ENCODE measurements around the gene ZNF419.
"Not testable (repeated sequence)": the region's sequence is repeated elsewhere in the genome, so short reads cannot be mapped to it uniquely, and the experiment has no call there.

ZNF419 gene

GRCh38 chr19:57487477-57488298, at the start of gene ZNF419:
ZNF419 (plus strand) TSS chr19:57487750; CDS start chr19:57487951, 201 bp downstream.
- peak; percentile 93 for DNase-seq

GRCh38 chr19:57437931-57438330, 49.6 kb upstream of the ZNF419 start:
- DNase-seq = no peak

DNA sequence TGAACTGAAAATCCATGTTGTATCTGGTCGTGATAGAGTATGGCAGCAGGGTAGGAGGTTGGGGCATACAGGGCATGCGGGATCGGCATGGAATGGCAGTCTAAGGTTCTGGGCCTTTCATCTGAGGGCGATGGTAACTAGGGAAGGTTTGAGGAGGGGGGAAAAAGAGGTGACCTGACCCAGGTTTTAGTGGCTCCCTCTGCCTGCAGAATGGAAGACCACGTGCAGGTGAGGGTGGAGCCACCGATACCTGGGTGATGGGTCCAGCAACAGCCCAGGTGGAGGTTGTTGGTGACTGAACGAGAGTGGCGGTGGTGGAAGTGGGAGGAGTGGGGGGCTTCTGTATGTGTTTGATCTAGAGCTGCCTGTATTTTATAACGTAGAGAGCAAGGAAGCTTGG, 48.6 kb upstream of the ZNF419 start:
- DNase-seq = no peak

DNA sequence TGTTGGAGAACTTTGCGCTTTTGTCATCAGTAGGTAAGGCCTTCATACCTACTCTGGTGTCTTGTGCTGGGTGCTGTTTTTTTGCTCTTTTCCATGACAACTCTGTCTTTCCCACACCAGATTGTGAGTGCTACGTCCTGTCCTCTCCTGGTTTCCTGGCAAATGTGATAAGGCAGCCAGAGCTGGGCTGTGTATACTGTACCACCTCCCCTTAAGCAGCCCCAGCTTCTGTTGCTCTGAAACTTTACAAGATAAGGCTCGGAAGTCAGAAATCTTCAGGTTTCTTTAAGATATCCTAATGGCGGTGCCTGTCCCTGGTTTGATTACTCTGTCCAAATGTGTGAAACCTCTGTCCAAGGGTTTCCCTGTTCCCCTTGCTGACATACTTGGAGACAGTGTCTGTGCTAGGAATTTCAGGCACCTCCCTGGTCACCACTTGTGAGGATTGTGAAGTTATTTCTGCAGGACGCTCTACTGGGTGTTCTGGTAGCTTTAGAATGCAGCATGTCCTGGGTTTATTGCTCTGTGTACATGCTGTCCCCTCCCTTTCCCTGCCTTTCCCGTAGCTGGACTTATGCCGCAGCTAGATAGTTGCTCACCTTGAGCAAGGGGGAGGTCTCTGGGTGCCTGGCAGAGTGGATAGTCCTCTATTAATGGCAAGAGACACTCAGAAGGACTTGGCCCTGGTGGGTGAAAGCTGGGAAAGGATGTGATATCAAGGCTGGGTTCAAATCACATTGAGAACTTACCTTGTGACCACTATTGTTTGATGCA, 45.4 kb upstream of the ZNF419 start:
- DNase-seq = no peak

DNA sequence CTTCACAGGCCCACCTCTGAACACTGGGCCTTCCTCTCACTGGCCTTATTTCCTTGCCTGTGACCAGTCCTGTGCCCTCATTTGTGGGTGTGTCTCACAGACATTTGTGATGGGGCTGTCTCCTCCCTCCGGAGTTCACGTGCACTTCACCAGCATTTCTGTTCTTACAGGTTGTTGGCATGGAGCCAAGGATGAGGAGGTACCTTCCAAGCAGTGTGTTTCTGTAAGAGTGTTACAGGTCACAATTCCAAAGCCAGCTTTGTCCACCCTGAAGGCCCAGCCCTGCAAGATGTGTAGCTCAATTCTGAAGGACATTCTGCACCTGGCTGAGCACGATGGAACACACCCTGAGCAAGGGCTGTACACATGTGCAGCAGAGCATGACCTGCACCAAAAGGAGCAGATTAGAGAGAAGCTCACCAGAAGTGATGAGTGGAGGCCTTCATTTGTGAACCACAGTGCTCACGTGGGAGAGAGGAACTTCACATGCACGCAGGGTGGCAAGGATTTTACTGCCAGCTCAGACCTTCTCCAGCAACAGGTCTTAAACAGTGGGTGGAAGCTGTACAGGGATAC, 44.3 kb upstream of the ZNF419 start:
- DNase-seq = no peak

GRCh38 chr19:57452307-57452706, 35.2 kb upstream of the ZNF419 start:
- no peak for DNase-seq

- no peak for DNase-seq
Measured at GRCh38 chr19:57465680-57466381, 21.7 kb upstream of the ZNF419 start.

GRCh38 chr19:57466489-57466888, 21.1 kb upstream of the ZNF419 start:
- DNase-seq = no peak

DNA sequence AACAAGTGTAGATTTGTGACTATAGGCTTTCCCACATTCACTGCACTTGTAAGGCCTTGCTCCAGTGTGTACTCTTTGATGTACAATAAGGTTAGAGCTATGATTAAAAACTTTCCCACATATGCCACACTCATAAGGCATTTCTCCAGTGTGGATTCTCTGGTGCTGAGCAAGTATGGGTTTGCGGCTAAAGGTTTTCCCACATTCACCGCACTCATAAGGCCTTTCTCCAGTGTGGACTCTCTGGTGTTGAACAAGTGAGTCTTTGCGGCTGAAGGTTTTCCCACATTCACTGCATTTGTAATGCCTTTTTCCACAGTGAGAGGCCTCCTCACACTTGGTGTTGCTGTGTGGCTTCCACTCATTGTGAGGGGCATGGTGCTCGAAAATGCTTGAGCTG, 13.9 kb upstream of the ZNF419 start:
- no peak for DNase-seq

DNA sequence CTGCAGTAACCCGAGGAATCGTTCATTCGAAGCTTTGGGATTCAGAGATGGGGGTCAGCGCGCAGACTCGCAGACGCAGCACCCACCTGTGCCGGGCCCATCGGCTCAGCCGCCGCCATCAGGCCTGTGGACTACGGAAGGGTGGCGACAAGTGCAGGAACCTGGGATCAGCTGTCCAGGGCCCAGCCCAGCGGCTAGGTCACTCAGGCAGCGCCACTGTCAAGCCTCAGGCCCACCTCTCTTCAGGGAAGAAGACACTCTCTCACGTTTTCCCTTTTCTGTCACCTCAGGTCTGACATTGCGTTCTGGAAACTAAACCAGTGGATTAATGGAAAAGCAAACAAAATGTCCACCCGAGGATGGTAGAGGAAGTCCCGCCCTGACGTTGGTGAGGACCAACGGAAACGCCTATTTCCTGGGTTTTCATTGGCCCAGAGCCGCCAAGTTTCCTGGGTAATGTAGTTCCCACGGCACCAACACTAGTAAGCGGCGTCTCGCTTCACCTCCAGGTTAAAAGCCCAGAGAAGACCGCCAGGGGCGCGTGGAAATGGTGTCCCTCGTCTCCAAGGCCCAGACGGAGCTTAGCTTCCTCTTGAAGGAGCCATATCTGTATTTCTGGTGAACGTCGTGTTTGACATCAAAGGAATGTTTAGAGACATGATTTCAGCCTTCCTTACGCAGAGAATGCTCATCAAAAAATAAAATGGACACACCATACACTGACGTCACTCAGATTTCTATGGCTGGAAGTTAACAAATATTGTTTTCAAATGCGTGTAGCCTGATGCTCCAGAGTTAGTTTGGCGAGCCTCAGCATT, 10.2 kb upstream of the ZNF419 start, which contains the start of gene ZNF772:
Gene ZNF772 (minus strand): TSS at position 376 of the 818 bp plus-strand sequence. CDS start 257 bp downstream, at position 119.
- peak; percentile 85 to 87 for DNase-seq

DNA sequence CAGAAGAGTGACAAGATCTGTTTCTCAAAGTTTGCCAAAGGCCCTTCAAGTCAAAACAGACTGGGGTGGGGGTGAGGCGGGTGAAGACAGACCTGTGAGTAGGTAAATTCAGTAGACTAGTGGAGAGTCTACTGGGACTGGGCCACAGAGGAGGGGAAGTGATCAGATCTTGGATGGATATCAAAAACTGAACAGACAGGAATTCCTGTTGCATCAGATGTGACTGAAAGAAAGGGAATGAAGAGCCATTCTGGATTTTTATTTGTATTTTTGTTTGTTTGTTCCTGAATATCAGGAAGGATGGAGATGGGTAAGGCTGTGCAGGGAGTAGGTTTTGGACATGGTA, 722 bp downstream of the ZNF419 start:
- DNase-seq = not testable (repeated sequence)

- DNase-seq = not testable (repeated sequence)
Measured at GRCh38 chr19:57499332-57499679, 11.8 kb downstream of the ZNF419 start.

GRCh38 chr19:57499680-57500395, 12.3 kb downstream of the ZNF419 start, which contains the start of gene ZNF773:
ZNF773 (plus strand) TSS chr19:57499938; CDS start chr19:57500081, 143 bp downstream.
- peak; percentile 94 to 95 for DNase-seq

DNA sequence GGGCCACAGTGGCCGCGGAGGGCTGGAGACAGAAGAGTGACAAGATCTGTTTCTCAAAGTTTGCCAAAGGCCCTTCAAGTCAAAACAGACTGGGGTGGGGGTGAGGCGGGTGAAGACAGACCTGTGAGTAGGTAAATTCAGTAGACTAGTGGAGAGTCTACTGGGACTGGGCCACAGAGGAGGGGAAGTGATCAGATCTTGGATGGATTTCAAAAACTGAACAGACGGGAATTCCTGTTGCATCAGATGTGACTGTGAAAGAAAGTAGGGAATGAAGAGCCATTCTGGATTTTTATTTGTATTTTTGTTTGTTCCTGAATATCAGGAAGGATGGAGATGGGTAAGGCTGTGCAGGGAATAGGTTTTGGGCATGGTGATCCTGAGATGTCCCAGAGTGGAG, 12.8 kb downstream of the ZNF419 start:
- not testable (repeated sequence) for DNase-seq

GRCh38 chr19:57506163-57506562, 18.6 kb downstream of the ZNF419 start:
- no peak for DNase-seq

DNA sequence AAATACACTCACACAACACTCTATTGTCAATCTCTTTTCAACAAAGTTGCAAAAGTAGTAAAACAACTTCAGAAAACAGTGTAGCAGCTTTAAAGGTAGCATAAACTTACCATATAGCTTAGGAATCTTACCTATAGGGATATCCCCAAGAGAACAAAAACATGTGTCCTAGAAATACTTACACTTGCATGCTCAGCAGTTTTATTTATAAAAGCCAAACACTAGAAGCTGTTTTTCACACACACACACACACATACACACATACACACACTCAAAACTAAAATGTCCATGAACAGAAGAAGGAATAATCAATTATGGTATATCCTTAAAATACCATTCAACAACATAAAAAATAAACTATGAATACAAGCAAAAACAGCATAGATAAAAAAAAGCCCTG, 23.9 kb downstream of the ZNF419 start:
- no peak for DNase-seq

DNA sequence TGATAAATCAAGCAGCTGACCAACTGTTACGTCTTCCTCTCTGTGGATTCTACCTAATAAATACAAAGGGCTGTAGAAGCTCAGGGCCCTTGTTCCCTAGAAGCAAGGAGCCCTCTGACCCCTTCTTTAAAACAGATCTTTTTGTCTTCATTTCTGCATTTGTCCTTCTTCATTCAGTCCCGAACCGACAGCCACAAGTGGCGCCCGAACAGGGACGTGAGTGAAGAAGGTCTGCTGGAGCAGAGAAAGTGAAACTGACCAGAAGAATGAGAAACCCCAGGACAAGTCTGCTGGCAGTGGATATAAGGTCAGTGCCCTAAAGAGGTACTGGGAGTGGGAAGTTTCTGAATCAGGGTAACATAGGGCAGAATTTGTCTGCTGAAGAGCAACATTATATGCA, 25.3 kb downstream of the ZNF419 start:
- no peak for DNase-seq

DNA sequence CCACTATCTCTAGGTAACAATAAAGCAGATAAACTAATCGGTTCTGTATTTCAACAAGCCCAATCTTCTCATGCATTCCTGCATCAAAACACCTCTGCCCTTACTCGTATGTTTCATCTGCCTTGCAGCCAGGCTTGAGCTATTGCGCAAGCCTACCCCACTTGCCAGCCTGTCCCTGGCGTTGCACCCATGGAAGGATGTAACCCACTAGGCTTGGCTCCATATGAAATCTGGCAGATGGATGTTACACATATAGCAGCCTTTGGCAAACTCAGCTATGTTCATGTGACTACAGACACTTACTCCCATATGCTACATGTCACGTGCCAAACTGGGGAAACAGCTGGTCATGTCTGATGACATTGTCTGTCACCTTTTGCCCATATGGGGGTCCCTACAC, 27.7 kb downstream of the ZNF419 start:
- no peak for DNase-seq

GRCh38 chr19:57518021-57518420, 30.5 kb downstream of the ZNF419 start:
- not testable (repeated sequence) for DNase-seq

DNA sequence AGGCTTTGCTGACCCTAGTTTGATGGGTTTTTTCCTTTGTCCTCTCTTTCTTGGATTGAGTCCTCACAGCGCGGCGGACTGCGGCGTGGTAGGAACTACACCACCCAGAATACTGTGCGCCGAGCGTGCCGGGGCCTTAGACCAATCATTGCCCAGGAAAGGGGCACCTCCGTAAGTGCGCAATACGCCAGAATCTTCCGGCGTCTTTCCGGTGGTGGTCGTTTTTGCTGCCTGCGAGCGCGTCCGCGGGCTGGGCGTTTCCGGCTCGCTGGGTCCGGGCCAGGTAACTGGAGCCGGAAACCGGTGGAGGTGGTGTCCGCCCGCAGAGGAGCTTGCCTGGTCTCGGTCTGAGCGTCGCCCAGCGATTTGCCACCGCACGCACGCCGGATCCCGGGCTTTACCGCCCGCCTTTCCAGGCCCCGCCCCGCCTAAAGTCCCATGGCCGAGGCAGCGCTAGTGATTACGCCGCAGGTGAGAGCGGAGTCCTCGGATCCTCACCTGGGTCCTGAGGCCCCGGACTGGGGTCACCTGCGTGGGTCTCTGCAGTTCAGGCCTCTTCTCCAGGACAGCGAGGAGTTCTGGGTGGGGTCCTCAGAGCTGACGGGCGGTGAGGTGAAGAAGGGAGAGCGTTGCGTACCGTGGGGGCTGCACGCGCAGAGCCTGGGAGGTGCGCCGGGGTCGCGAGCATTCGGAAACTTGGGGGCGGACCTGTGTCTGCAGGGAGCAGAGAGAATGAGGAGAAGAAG, 39.8 kb downstream of the ZNF419 start, which contains the start of gene ZNF549:
Gene ZNF549 (plus strand): TSS at position 221 of the 746 bp plus-strand sequence. CDS start 218 bp downstream, at position 439.
- DNase-seq = peak; percentile 88 to 90

Measured in activated T-cell treated with anti-CD3 and anti-CD28 coated beads, Interleukin-2, amount 50 U/mL, for 48 hours (primary cell).